Right lobe of liver (tissue), 6 donors: ENCODE results near the gene CRLF3. TPM values are rescaled to one million over a fixed set of nuclear protein-coding genes. Genes with fewer than 3 reads are reported as not detected.
A peak's percentile ranks its signal among the peaks of the same experiment; 100 is the strongest.

Source experiments
- ATAC-seq, 4 donors: fragments of 200-7000 bp; cut with Tn5 transposase; one replicate each; pipeline ENCODE4 v1.9.1; 2020; ENCODE audit warnings: mild to moderate bottlenecking in 4 of 4, moderate library complexity in 4 of 4
- DNase-seq, 3 donors: peaks; one replicate each; pipeline ENCODE4 v3.0.0-alpha.2; 2020
- H3K27ac ChIP-seq, 3 donors: fragments of 200-600 bp; one replicate each; pipeline ENCODE4 v1.8.0; 2022
- H3K27me3 ChIP-seq, 2 donors: fragments of 200-600 bp; one replicate each; pipeline ENCODE4 v1.8.0; 2022
- H3K36me3 ChIP-seq, 4 donors: fragments of 200-600 bp; sonication (generic) in 1 of 4; one replicate each; pipeline versions ENCODE4 v1.5.1 to v1.8.0; 2017 to 2022; ENCODE audit warnings: control low read depth in 1 of 4
- H3K4me1 ChIP-seq, 4 donors: fragments of 200-600 bp; sonication (generic) in 1 of 4; one replicate each; pipeline versions ENCODE4 v1.5.1 to v1.8.0; 2017 to 2022; ENCODE audit warnings: control low read depth in 1 of 4
- H3K4me3 ChIP-seq, 3 donors: fragments of 200-600 bp; one replicate each; pipeline ENCODE4 v1.8.0; 2022
- H3K9me3 ChIP-seq, 4 donors: fragments of 200-600 bp; sonication (generic) in 1 of 4; one replicate each; pipeline versions ENCODE4 v1.5.1 to v1.8.0; 2017 to 2022; ENCODE audit warnings: control low read depth in 1 of 4
- POLR2A ChIP-seq: fragments of 450-650 bp; IDR thresholded peaks from one replicate; pipeline ENCODE4 v1.6.1; 2017; ENCODE audit warnings: antibody characterized with exemption, mild to moderate bottlenecking
- WGBS: methylation state at CpG from one replicate; pipeline ENCODE4 v1.1.6; 2018; ENCODE audit warnings: low coverage, low lambda C conversion rate; ENCODE audit not compliant: insufficient coverage; ENCODE audit errors: missing lambda C conversion rate; 5-methylcytosine and 5-hydroxymethylcytosine counted together
- intact Hi-C, 2 donors: fragments of 100-400 bp; cut with DNase I; formaldehyde crosslinking; loops; one replicate each; pipeline versions ENCODE4 v1.11.2 to v1.14.1; 2022
- total RNA-seq, 6 experiments: library from RNA; depleted of rRNA in 2 of 6; stranded (reverse); fragments of >200 nt in 2 of 6; fragmentation: NEBNext Ultra II Directional in 3 of 6; extraction: Animal tissue kit (Norgen Biotek cat#: 25700) in 3 of 6; gene quantifications; one replicate each; pipeline versions ENCODE4 v1.1.0 to v1.2.4, GENCODE V29; 2016 to 2023
- TF ChIP-seq, protein P1 (sequence below), 4 donors: fragments of 200-600 bp in 3 of 4; fragments of 450-650 bp in 1 of 4; IDR thresholded peaks; one replicate each; pipeline versions ENCODE4 v1.5.1 to v1.8.0; 2016 to 2022; ENCODE audit warnings: antibody characterized with exemption in 4 of 4, mild to moderate bottlenecking in 2 of 4
- donor health status: DM: no; HTN: yes; CAD: no.
- donor health status: DM: no; HTN: no; CAD: no.
- donor health status: DM: no; HTN: no; CAD: no.
- donor health status: DM: no; HTN: yes; CAD: no.
- donor health status: DM: no; HTN: yes; CAD: no.

The CRLF3 gene
- total RNA-seq, 6 experiments from 2014 or later: 2.4 to 6.7 (median 5.0) TPM

DNA sequence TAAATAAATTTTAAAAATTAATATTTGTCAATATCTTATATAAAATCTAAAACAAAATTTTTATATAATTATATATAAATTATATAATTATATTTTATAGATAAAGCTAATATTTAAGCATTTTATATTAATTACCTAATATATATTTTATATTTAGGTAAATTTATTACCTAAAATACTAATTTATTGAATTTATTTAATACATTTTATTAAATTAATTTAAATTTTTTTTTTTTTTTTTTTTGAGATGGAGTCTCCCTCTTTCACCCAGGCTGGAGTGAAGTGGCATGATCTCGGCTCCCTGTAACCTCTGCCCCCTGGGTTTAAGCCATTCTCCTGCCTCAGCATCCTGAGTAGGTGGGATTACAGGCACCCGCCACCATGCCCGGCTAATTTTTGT, 29.7 kb upstream of the CRLF3 start:
- intact Hi-C loops: no loop called here
- WGBS: 73% methylated on average over 2 of the region's 3 CpGs
- no peak overlapping the region for H3K27ac ChIP-seq

DNA sequence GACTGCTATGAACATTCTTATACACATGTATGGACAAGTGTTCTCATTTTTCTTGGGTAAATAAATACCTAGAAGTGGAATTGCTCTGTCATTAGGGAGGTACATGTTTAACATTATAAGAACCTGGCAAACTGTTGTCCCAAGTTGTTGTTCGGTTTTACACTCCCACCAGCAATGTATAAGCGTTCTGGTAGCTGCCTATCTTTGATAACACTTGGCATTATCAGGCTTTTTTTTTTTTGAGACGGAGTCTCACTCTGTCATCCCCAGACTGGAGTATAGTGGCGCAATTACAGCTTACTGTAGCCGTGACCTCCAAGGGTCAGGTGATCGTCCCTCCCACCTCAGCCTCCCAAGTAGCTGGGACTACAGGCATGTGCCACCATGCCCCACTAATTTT, 23.5 kb upstream of the CRLF3 start:
- Histone ChIP-seq H3K27me3 (no peaks in the 10 kb centered on the region), H3K36me3 (no peaks in the 10 kb centered on the region), H3K9me3 (no peaks in the 10 kb centered on the region), H3K27ac (no peak overlapping the region), H3K4me3 (no peak overlapping the region), H3K4me1 (no peaks in the 10 kb centered on the region)
- WGBS: 42% methylated on average over 2 of the region's 6 CpGs
- DNase-seq (no peak), ATAC-seq (no peak)
- no peak for TF ChIP-seq POLR2A
- TF ChIP-seq, protein P1, sequence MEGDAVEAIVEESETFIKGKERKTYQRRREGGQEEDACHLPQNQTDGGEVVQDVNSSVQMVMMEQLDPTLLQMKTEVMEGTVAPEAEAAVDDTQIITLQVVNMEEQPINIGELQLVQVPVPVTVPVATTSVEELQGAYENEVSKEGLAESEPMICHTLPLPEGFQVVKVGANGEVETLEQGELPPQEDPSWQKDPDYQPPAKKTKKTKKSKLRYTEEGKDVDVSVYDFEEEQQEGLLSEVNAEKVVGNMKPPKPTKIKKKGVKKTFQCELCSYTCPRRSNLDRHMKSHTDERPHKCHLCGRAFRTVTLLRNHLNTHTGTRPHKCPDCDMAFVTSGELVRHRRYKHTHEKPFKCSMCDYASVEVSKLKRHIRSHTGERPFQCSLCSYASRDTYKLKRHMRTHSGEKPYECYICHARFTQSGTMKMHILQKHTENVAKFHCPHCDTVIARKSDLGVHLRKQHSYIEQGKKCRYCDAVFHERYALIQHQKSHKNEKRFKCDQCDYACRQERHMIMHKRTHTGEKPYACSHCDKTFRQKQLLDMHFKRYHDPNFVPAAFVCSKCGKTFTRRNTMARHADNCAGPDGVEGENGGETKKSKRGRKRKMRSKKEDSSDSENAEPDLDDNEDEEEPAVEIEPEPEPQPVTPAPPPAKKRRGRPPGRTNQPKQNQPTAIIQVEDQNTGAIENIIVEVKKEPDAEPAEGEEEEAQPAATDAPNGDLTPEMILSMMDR (IDR thresholded peaks at IDR 0.05): no peak
- intact Hi-C loops: no loop called here

More for the DNA sequence above, 29.7 kb upstream of the CRLF3 start:
- no peaks in the 10 kb centered on the region for H3K27me3 ChIP-seq
- H3K4me1 ChIP-seq: no peaks in the 10 kb centered on the region
- H3K4me3 ChIP-seq: no peak overlapping the region
- ATAC-seq (no peak), DNase-seq (no peak)
- TF ChIP-seq POLR2A: no peak
- TF ChIP-seq, protein P1 (IDR thresholded peaks at IDR 0.05): no peak
- no peaks in the 10 kb centered on the region for H3K36me3 ChIP-seq
- H3K9me3 ChIP-seq: no peaks in the 10 kb centered on the region

DNA sequence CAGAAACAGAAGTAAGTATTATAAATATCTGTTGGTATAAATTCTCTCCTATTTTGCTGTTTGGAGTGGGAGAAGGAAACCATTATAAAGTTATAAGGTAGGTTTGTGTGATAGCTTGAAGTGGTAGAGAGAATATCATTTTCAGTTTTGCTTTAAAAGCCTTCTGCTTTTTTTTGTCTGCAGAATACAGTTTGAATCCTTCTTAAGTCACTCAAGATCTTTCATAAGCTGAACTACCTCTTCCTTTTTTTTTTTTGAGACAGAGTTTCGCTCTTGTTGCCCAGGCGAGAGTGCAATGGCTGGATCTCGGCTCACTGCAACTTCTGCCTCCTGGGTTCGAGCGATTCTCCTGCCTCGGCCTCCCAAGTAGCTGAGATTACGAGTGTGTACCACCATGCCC, 16.3 kb upstream of the CRLF3 start:
- Histone ChIP-seq H3K27ac (peak overlapping the region in 1 of 3 donors; percentile 31), H3K9me3 (no peaks in the 10 kb centered on the region), H3K4me3 (no peak overlapping the region), H3K36me3 (no peaks in the 10 kb centered on the region), H3K4me1 (peaks cover 0 to 5% (median 0%) of the 10 kb centered on the region in 4 donors), H3K27me3 (no peaks in the 10 kb centered on the region)
- no peak for DNase-seq
- ATAC-seq: peak in 2 of 4 donors; percentile 15 to 42
- TF ChIP-seq, protein P1 (IDR thresholded peaks at IDR 0.05): no peak
- no peak for TF ChIP-seq POLR2A
- intact Hi-C loops: no loop called here
- WGBS: 86% methylated on average over 6 of the region's 7 CpGs

DNA sequence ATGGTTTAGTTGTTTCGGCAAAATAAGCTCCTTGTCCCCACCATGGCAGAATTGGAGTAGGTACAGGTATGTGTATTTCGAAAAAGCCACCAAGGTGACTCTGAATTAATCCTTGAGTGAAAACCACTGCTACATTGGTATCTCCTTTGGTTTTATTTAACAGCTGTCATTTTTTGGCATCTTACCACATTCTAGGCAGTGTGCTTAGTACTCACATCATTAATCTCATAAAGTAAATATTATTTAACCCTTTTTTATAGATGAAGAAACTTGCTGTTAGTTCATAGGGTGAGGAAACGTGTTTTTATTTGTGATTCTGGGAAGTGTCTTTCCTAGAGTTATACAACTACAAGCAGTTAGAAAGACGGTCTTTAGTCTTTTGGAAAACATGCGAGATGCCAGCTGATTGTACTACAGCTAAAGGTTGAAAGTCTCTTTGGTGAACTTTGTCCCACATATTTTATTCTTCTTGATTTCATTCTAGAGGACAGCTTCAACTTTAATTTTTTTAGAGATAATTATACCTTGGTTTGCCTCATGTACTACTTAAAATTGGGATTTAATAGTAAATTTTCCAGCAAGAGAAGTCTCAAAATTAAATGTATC, 13.8 kb upstream of the CRLF3 start:
- ATAC-seq: peak; percentile 37 to 73 (median 56)
- Histone ChIP-seq H3K4me1 (peaks cover 0 to 5% (median 0%) of the 10 kb centered on the region in 4 donors), H3K9me3 (no peaks in the 10 kb centered on the region), H3K27me3 (no peaks in the 10 kb centered on the region), H3K4me3 (no peak overlapping the region), H3K27ac (no peak overlapping the region), H3K36me3 (no peaks in the 10 kb centered on the region)
- no peak for TF ChIP-seq POLR2A
- TF ChIP-seq, protein P1 (IDR thresholded peaks at IDR 0.05): no peak
- intact Hi-C loops: no loop called here
- WGBS: 62% methylated on average over 5 of the region's 5 CpGs
- no peak for DNase-seq
